HEK293 (cell line): ENCODE data around the gene DCTN5.

Experiments
- CTCF ChIP-seq: fragments of 450-650 bp; formaldehyde crosslinking; IDR thresholded peaks from 2 replicates; pipeline ENCODE4 v1.5.1; 2016; ENCODE audit warnings: missing biosample characterization, missing genetic modification characterization
- ZBTB20 ChIP-seq: fragments of 450-650 bp; formaldehyde crosslinking; IDR thresholded peaks from 2 replicates; pipeline ENCODE4 v1.5.1; 2016; ENCODE audit warnings: missing biosample characterization, missing genetic modification characterization
- ZBTB8A ChIP-seq: fragments of 450-650 bp; formaldehyde crosslinking; IDR thresholded peaks from 2 replicates; pipeline ENCODE4 v1.5.1; 2016; ENCODE audit warnings: missing biosample characterization, missing genetic modification characterization
- ZFP3 ChIP-seq: fragments of 450-650 bp; formaldehyde crosslinking; IDR thresholded peaks from 2 replicates; pipeline ENCODE4 v1.5.1; 2016; ENCODE audit warnings: low read depth, missing biosample characterization, missing genetic modification characterization
- ZNF174 ChIP-seq: fragments of 450-650 bp; formaldehyde crosslinking; IDR thresholded peaks from 2 replicates; pipeline ENCODE4 v1.5.0; 2017; ENCODE audit warnings: missing biosample characterization, mild to moderate bottlenecking, missing genetic modification characterization
- ZNF175 ChIP-seq: fragments of 450-650 bp; formaldehyde crosslinking; IDR thresholded peaks from 2 replicates; pipeline ENCODE4 v1.5.1; 2016; ENCODE audit warnings: missing biosample characterization, missing genetic modification characterization
- ZNF302 ChIP-seq: fragments of 450-650 bp; formaldehyde crosslinking; IDR thresholded peaks from 2 replicates; pipeline ENCODE4 v1.5.1; 2016; ENCODE audit warnings: missing biosample characterization, missing genetic modification characterization, low read depth
- ZNF518A ChIP-seq: fragments of 450-650 bp; formaldehyde crosslinking; conservative IDR thresholded peaks from 2 replicates; pipeline ENCODE4 v1.5.1; 2016; ENCODE audit warnings: low read depth, missing biosample characterization, missing genetic modification characterization
- ZNF639 ChIP-seq: fragments of 450-650 bp; formaldehyde crosslinking; IDR thresholded peaks from 2 replicates; pipeline ENCODE4 v1.5.1; 2016; ENCODE audit warnings: missing biosample characterization, missing genetic modification characterization
- ZNF747 ChIP-seq: fragments of 450-650 bp; formaldehyde crosslinking; IDR thresholded peaks from 2 replicates; pipeline ENCODE4 v1.5.1; 2016; ENCODE audit warnings: missing biosample characterization, missing genetic modification characterization
- TF ChIP-seq, protein P1 (sequence below): fragments of 450-650 bp; formaldehyde crosslinking; IDR thresholded peaks from 2 replicates; pipeline ENCODE4 v1.5.1; 2016; ENCODE audit warnings: missing biosample characterization, missing genetic modification characterization
- TF ChIP-seq, protein P2 (sequence below): fragments of 450-650 bp; formaldehyde crosslinking; IDR thresholded peaks from 2 replicates; pipeline ENCODE4 v1.5.1; 2016; ENCODE audit warnings: missing biosample characterization, missing genetic modification characterization, low read depth

DNA sequence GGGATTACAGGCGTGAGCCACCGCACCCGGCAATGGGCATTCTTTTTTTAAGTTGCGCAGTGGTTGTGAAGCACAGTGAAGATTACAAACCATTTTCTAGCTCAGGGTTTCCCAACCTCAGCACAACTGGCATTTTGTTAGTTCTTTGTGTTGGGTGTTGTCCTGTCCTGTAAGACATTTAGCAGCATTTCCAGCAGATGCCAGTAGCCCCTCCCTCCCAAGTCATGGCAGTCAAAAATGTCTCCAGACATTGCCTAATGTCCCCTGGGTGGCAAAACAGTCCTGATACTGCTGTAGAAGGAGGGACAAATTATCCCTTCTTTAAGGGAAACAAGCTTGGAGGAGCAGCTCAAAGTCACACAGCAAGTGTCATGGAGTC is 53.0 kb downstream of the DCTN5 start:
- TF ChIP-seq ZBTB8A (tag by site-specific recombination): no peak
- TF ChIP-seq ZNF518A (tag by site-specific recombination): no peak
- TF ChIP-seq, protein P1, sequence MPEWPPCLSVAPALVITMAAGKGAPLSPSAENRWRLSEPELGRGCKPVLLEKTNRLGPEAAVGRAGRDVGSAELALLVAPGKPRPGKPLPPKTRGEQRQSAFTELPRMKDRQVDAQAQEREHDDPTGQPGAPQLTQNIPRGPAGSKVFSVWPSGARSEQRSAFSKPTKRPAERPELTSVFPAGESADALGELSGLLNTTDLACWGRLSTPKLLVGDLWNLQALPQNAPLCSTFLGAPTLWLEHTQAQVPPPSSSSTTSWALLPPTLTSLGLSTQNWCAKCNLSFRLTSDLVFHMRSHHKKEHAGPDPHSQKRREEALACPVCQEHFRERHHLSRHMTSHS (tag by site-specific recombination): no peak
- TF ChIP-seq ZNF302 (tag by site-specific recombination): no peak
- TF ChIP-seq CTCF: no peak
- TF ChIP-seq ZNF747 (tag by site-specific recombination): no peak
- TF ChIP-seq, protein P2, sequence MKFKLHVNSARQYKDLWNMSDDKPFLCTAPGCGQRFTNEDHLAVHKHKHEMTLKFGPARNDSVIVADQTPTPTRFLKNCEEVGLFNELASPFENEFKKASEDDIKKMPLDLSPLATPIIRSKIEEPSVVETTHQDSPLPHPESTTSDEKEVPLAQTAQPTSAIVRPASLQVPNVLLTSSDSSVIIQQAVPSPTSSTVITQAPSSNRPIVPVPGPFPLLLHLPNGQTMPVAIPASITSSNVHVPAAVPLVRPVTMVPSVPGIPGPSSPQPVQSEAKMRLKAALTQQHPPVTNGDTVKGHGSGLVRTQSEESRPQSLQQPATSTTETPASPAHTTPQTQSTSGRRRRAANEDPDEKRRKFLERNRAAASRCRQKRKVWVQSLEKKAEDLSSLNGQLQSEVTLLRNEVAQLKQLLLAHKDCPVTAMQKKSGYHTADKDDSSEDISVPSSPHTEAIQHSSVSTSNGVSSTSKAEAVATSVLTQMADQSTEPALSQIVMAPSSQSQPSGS (tag by site-specific recombination): no peak
- TF ChIP-seq ZNF639: no peak
- TF ChIP-seq ZBTB20 (tag by site-specific recombination): no peak
- TF ChIP-seq ZFP3 (tag by site-specific recombination): no peak
- no peak for TF ChIP-seq ZNF174
- no peak for TF ChIP-seq ZNF175 (tag by site-specific recombination)
